H1 (cell line): ENCODE data around the gene MKKS. TPM values are rescaled to one million over a fixed set of nuclear protein-coding genes. Genes with fewer than 3 reads are reported as not detected.

Source experiments
- CTCF ChIA-PET: fragments of 300-600 bp; sonication (Branson Sonifier 250); formaldehyde crosslinking; loops from one replicate; lab custom pipeline; 2021; ENCODE audit not compliant: partially characterized antibody; lab: Charles Lee
- POLR2A ChIA-PET: fragments of 300-600 bp; sonication (Branson Sonifier 250); formaldehyde crosslinking; loops from one replicate; lab custom pipeline; 2021; ENCODE audit warnings: inconsistent platforms; ENCODE audit not compliant: partially characterized antibody; lab: Charles Lee
- DNase-seq, 2 experiments: peaks; one replicate each; pipeline versions ENCODE4 v3.0.0 to v3.0.0-alpha.2; 2010 to 2022; ENCODE audit warnings: low spot score in 2 of 2, low read depth in 1 of 2, mixed read lengths in 1 of 2
- FAIRE-seq: peaks from 2 replicates; lab custom pipeline; 2011; peaks lifted over from hg19 to GRCh38; lab: Jason Lieb, UNC
- H2AFZ ChIP-seq: 2 replicates; pipeline ENCODE4 v1.8.1; 2012; ENCODE audit warnings: low read length, inconsistent platforms
- H2AK5ac ChIP-seq: 2 replicates; pipeline ENCODE4 v1.6.1; 2013; ENCODE audit warnings: low read depth, low read length
- H2BK120ac ChIP-seq: replicated peaks from 2 replicates; pipeline ENCODE3; 2013; ENCODE audit warnings: low read depth, low read length, inconsistent platforms
- H2BK12ac ChIP-seq: 2 replicates; pipeline ENCODE4 v1.6.1; 2013; ENCODE audit warnings: low read depth, low read length
- H2BK15ac ChIP-seq: 2 replicates; pipeline ENCODE4 v1.6.1; 2013; ENCODE audit warnings: low read length
- H2BK20ac ChIP-seq: 2 replicates; pipeline ENCODE4 v1.6.1; 2013; ENCODE audit warnings: low read length
- H2BK5ac ChIP-seq: 2 replicates; pipeline ENCODE4 v1.6.1; 2013; ENCODE audit warnings: low read depth, low read length
- H3K14ac ChIP-seq: 2 replicates; pipeline ENCODE4 v1.6.1; 2013; ENCODE audit warnings: inconsistent platforms; ENCODE audit not compliant: insufficient read length
- H3K18ac ChIP-seq: 2 replicates; pipeline ENCODE4 v1.6.1; 2013; ENCODE audit warnings: low read length; ENCODE audit errors: extremely low read depth
- H3K23ac ChIP-seq: 2 replicates; pipeline ENCODE4 v1.6.1; 2013; ENCODE audit warnings: inconsistent platforms; ENCODE audit not compliant: insufficient read length
- H3K23me2 ChIP-seq: 2 replicates; pipeline ENCODE4 v1.6.1; 2013; ENCODE audit warnings: low read depth, low read length
- H3K27ac ChIP-seq: 2 replicates; pipeline ENCODE4 v1.6.1; 2011; ENCODE audit warnings: low read depth, low read length, inconsistent platforms
- H3K27me3 ChIP-seq, 4 experiments: replicated peaks in 1 of 4; 1 replicate in 1 of 4; 2 replicates in 3 of 4; pipeline versions ENCODE4 v1.6.1 to v1.8.1; 2011 to 2013; ENCODE audit warnings: low read length in 3 of 4, mild to moderate bottlenecking in 3 of 4, inconsistent platforms in 2 of 4, mixed read lengths in 2 of 4, moderate library complexity in 1 of 4; ENCODE audit not compliant: control insufficient read depth in 3 of 4, insufficient read depth in 3 of 4; ENCODE audit errors: extremely low read depth in 1 of 4
- H3K36me3 ChIP-seq, 4 experiments: 2 replicates each; pipeline versions ENCODE4 v1.6.1 to v1.8.1; 2011 to 2013; ENCODE audit warnings: mild to moderate bottlenecking in 4 of 4, low read length in 3 of 4, moderate library complexity in 2 of 4, control low read depth in 1 of 4, inconsistent platforms in 1 of 4; ENCODE audit not compliant: insufficient read depth in 4 of 4, control insufficient read depth in 2 of 4
- H3K4ac ChIP-seq: replicated peaks from 2 replicates; pipeline ENCODE3; 2013; ENCODE audit warnings: low read length, low read depth, mixed read lengths, inconsistent platforms; ENCODE audit not compliant: insufficient read length
- H3K4me1 ChIP-seq, 4 experiments: replicated peaks in 1 of 4; 1 replicate in 1 of 4; 2 replicates in 3 of 4; pipeline versions ENCODE4 v1.6.1 to v1.8.1; 2011 to 2013; ENCODE audit warnings: low read length in 3 of 4, inconsistent platforms in 2 of 4, mixed read lengths in 1 of 4; ENCODE audit not compliant: insufficient read depth in 4 of 4, control insufficient read depth in 3 of 4
- H3K4me2 ChIP-seq, 2 experiments: 2 replicates each; pipeline versions ENCODE4 v1.6.1 to v1.8.1; 2011 to 2013; ENCODE audit warnings: low read depth in 2 of 2, low read length in 2 of 2, control low read depth in 1 of 2, inconsistent platforms in 1 of 2, mild to moderate bottlenecking in 1 of 2; ENCODE audit not compliant: insufficient read depth in 1 of 2
- H3K4me3 ChIP-seq, 4 experiments: fragments of 200-600, 300-600 bp in 1 of 4; sonication (generic), shearing (Covaris generic), sonication (Bioruptor Twin) in 1 of 4; 2 replicates each; pipeline versions ENCODE4 v1.5.1 to v1.8.1; 2011 to 2016; ENCODE audit warnings: low read length in 4 of 4, low read depth in 3 of 4, control low read depth in 2 of 4, inconsistent platforms in 2 of 4, mild to moderate bottlenecking in 2 of 4, mixed read lengths in 1 of 4, moderate library complexity in 1 of 4; ENCODE audit not compliant: insufficient read depth in 2 of 4; ENCODE audit errors: extremely low read depth in 1 of 4
- H3K56ac ChIP-seq: replicated peaks from 2 replicates; pipeline ENCODE3; 2013; ENCODE audit warnings: low read depth, mild to moderate bottlenecking, mixed read lengths, low read length, inconsistent platforms; ENCODE audit not compliant: insufficient read length
- H3K79me1 ChIP-seq: 2 replicates; pipeline ENCODE4 v1.6.1; 2013; ENCODE audit warnings: low read depth, low read length, control low read depth
- H3K79me2 ChIP-seq, 2 experiments: 2 replicates each; pipeline versions ENCODE4 v1.6.1 to v1.8.1; 2012 to 2013; ENCODE audit warnings: low read length in 2 of 2, mild to moderate bottlenecking in 2 of 2, inconsistent platforms in 1 of 2; ENCODE audit not compliant: insufficient read depth in 2 of 2, control insufficient read depth in 1 of 2
- H3K9ac ChIP-seq, 4 experiments: replicated peaks in 1 of 4; 1 replicate in 1 of 4; 2 replicates in 3 of 4; pipeline versions ENCODE4 v1.6.1 to v1.8.1; 2011 to 2013; ENCODE audit warnings: low read depth in 3 of 4, low read length in 3 of 4, control low read depth in 2 of 4, mild to moderate bottlenecking in 2 of 4, moderate library complexity in 2 of 4, inconsistent platforms in 1 of 4; ENCODE audit errors: extremely low read depth in 1 of 4
- H3K9me3 ChIP-seq, 2 experiments: 2 replicates each; pipeline versions ENCODE4 v1.6.1 to v1.8.1; 2012 to 2013; ENCODE audit warnings: mild to moderate bottlenecking in 2 of 2, moderate library complexity in 2 of 2, control low read depth in 1 of 2, inconsistent platforms in 1 of 2, low read depth in 1 of 2, low read length in 1 of 2, mixed read lengths in 1 of 2; ENCODE audit not compliant: insufficient read depth in 2 of 2
- H4K20me1 ChIP-seq, 2 experiments: replicated peaks in 1 of 2; 2 replicates each; pipeline versions ENCODE3 to v1.8.1; 2011 to 2013; ENCODE audit warnings: inconsistent platforms in 2 of 2, low read length in 2 of 2, mild to moderate bottlenecking in 1 of 2; ENCODE audit not compliant: insufficient read depth in 2 of 2, control insufficient read depth in 1 of 2
- H4K5ac ChIP-seq: 2 replicates; pipeline ENCODE4 v1.6.1; 2013; ENCODE audit warnings: low read length, low read depth, mixed read lengths, inconsistent platforms; ENCODE audit not compliant: insufficient read length
- H4K8ac ChIP-seq: 2 replicates; pipeline ENCODE4 v1.8.0; 2013; ENCODE audit warnings: mild to moderate bottlenecking, moderate library complexity, low read length, inconsistent platforms; ENCODE audit not compliant: insufficient read depth; ENCODE audit errors: extremely low read depth
- H4K91ac ChIP-seq: replicated peaks from 2 replicates; pipeline ENCODE3; 2013; ENCODE audit warnings: low read length, mixed read lengths, inconsistent platforms; ENCODE audit not compliant: insufficient read length
- ATF2 ChIP-seq: IDR thresholded peaks from 2 replicates; pipeline ENCODE4 v1.6.1; 2012; ENCODE audit warnings: low read length, inconsistent platforms
- CBX8 ChIP-seq: fragments of 300-800, 300-1000 bp; sonication (generic); IDR thresholded peaks from 2 replicates; pipeline ENCODE4 v1.7.1; 2016; ENCODE audit warnings: low read depth, low read length, borderline replicate concordance
- GTF2F1 ChIP-seq: IDR thresholded peaks from 2 replicates; pipeline ENCODE4 v1.6.1; 2012; ENCODE audit warnings: low read depth, low read length, improper control_type of control experiment, borderline replicate concordance
- NANOG ChIP-seq: IDR thresholded peaks from 2 replicates; pipeline ENCODE4 v1.6.1; 2011; ENCODE audit warnings: low read length, low read depth, mild to moderate bottlenecking, inconsistent platforms; ENCODE audit not compliant: insufficient read depth, poor library complexity, severe bottlenecking
- POU5F1 ChIP-seq: IDR thresholded peaks from 2 replicates; pipeline ENCODE4 v1.6.1; 2011; ENCODE audit warnings: low read depth, mild to moderate bottlenecking, low read length, moderate library complexity
- SRF ChIP-seq: IDR thresholded peaks from 2 replicates; pipeline ENCODE4 v1.6.1; 2011; ENCODE audit warnings: mild to moderate bottlenecking, low read depth, low read length, moderate library complexity
- TAF1 ChIP-seq: IDR thresholded peaks from 2 replicates; pipeline ENCODE4 v1.6.1; 2011; ENCODE audit warnings: mild to moderate bottlenecking, low read depth, low read length
- USF2 ChIP-seq: IDR thresholded peaks from 2 replicates; pipeline ENCODE4 v1.6.1; 2011; ENCODE audit warnings: low read length, improper control_type of control experiment
- WGBS, 2 experiments: shearing (Covaris generic) in 1 of 2; methylation state at CpG; one replicate each; pipeline versions ENCODE4 v1.1.6 to v1.1.7; 2013 to 2015; ENCODE audit warnings: low lambda C conversion rate in 2 of 2, mixed read lengths in 2 of 2, inconsistent platforms in 1 of 2, low coverage in 1 of 2, missing lambda C conversion rate in 1 of 2; ENCODE audit not compliant: insufficient replicate concordance in 2 of 2, insufficient coverage in 1 of 2, insufficient read length in 1 of 2; ENCODE audit errors: extremely low coverage in 1 of 2, missing lambda C conversion rate in 1 of 2; 5-methylcytosine and 5-hydroxymethylcytosine counted together
- polyA plus RNA-seq, 7 experiments: library from polyadenylated mRNA; depleted of rRNA in 3 of 7; stranded (reverse) in 5 of 7; unstranded in 2 of 7; fragments of >200 nt in 5 of 7; fragments of 200-250 nt in 2 of 7; gene quantifications; 1 replicate in 5 of 7; 2 replicates in 1 of 7; 4 replicates in 1 of 7; pipeline versions ENCODE4 v1.2.1 to v1.2.3, GENCODE V29; 2011 to 2013; ENCODE audit warnings: missing spikeins in 2 of 7, mixed read lengths in 2 of 7
- total RNA-seq: library from RNA; stranded (reverse); fragmentation: NEBNext Ultra II Directional; extraction: Animal tissue kit (Norgen Biotek cat#: 25700); gene quantifications from 2 replicates; pipeline ENCODE4 v1.2.1, GENCODE V29; 2021
- TF ChIP-seq, protein P1 (sequence below), 3 experiments: IDR thresholded peaks; 1 replicate in 2 of 3; 2 replicates in 1 of 3; pipeline versions ENCODE4 v1.5.1 to v1.6.1; 2011; ENCODE audit warnings: low read length in 3 of 3, mild to moderate bottlenecking in 3 of 3, inconsistent platforms in 2 of 3, low read depth in 1 of 3, moderate library complexity in 1 of 3; ENCODE audit not compliant: insufficient read depth in 1 of 3; ENCODE audit errors: control extremely low read depth in 1 of 3

MKKS gene
- total and polyA plus RNA-seq, 2 of the 8 experiments (the other 6 are each of a cell fraction or from before 2014, with no cell fraction given), result 15.9 to 24.8 TPM

- H3K79me1 ChIP-seq, result no peaks in the 10 kb centered on the region
- H4K91ac ChIP-seq, result no peak overlapping the region
- no peak overlapping the region for H3K4ac ChIP-seq
- H3K4me2 ChIP-seq, result no peak overlapping the region
- no peak overlapping the region for H2BK20ac ChIP-seq
- no peak overlapping the region for H3K27ac ChIP-seq
- no peak overlapping the region for H3K23ac ChIP-seq
- no peak overlapping the region; a peak in 1 of 7 replicates for H3K9ac ChIP-seq
- H2BK5ac ChIP-seq, result no peak overlapping the region
- H3K56ac ChIP-seq, result no peak overlapping the region
- H3K4me1 ChIP-seq, result no peaks in the 10 kb centered on the region
- H4K5ac ChIP-seq, result no peak overlapping the region
- H3K18ac ChIP-seq, result no peak overlapping the region
- no peaks in the 10 kb centered on the region for H3K79me2 ChIP-seq
- H3K23me2 ChIP-seq, result no peaks in the 10 kb centered on the region
- ChIA-PET POLR2A (no interaction called here), CTCF (no interaction called here)
- H4K20me1 ChIP-seq, result no peaks in the 10 kb centered on the region
- no peaks in the 10 kb centered on the region for H3K27me3 ChIP-seq
- no peaks in the 10 kb centered on the region for H3K9me3 ChIP-seq
- DNase-seq, result no peak
- no peak overlapping the region for H3K14ac ChIP-seq
- H3K36me3 ChIP-seq, result no peaks in the 10 kb centered on the region
- no peak overlapping the region for H4K8ac ChIP-seq
- no peak for FAIRE-seq
- H2BK12ac ChIP-seq, result no peak overlapping the region
- 100% methylated on average over 1 of the region's 1 CpG; no CpG with 5 or more reads in 1 of the 2 experiments for WGBS, 2 experiments
- no peak overlapping the region for H2BK120ac ChIP-seq
- H2BK15ac ChIP-seq, result no peak overlapping the region
- H2AFZ ChIP-seq, result no peak overlapping the region
- H2AK5ac ChIP-seq, result no peak overlapping the region
- no peak overlapping the region for H3K4me3 ChIP-seq
- TF ChIP-seq GTF2F1, result no peak
- TF ChIP-seq ATF2, result no peak
- TF ChIP-seq USF2, result no peak
- TF ChIP-seq TAF1, result no peak
- no peak for TF ChIP-seq POU5F1
- TF ChIP-seq, protein P1, sequence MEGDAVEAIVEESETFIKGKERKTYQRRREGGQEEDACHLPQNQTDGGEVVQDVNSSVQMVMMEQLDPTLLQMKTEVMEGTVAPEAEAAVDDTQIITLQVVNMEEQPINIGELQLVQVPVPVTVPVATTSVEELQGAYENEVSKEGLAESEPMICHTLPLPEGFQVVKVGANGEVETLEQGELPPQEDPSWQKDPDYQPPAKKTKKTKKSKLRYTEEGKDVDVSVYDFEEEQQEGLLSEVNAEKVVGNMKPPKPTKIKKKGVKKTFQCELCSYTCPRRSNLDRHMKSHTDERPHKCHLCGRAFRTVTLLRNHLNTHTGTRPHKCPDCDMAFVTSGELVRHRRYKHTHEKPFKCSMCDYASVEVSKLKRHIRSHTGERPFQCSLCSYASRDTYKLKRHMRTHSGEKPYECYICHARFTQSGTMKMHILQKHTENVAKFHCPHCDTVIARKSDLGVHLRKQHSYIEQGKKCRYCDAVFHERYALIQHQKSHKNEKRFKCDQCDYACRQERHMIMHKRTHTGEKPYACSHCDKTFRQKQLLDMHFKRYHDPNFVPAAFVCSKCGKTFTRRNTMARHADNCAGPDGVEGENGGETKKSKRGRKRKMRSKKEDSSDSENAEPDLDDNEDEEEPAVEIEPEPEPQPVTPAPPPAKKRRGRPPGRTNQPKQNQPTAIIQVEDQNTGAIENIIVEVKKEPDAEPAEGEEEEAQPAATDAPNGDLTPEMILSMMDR (IDR thresholded peaks at IDR 0.05; ENCODE audit: control extremely low read depth in 1 of 3, insufficient read depth in 1 of 3, low read depth in 1 of 3, low read length in 3 of 3), result no peak
- no peak for TF ChIP-seq SRF
- TF ChIP-seq CBX8, result no peak
- TF ChIP-seq NANOG, result no peak
These were observed 71.3 kb downstream of the MKKS start for GRCh38 chr20:10362674-10363073.
